Measurements from ENCODE around the gene C17orf67. TPM values are rescaled to one million over a fixed set of nuclear protein-coding genes. Genes with fewer than 3 reads are reported as not detected.

C17orf67 gene
- polyA plus RNA-seq, 1 donor (not counting 4 experiments of a cell fraction or from before 2014, with no cell fraction given), result 0.46 TPM

- Histone ChIP-seq H4K20me1 (ENCODE audit: control insufficient read depth, extremely low read depth, insufficient read depth, low read length) (no peaks in the 10 kb centered on the region), H3K9ac (ENCODE audit: control insufficient read depth, extremely low read depth, insufficient read depth, low read length) (no peak overlapping the region), H3K4me1 (ENCODE audit: control insufficient read depth, extremely low read depth, insufficient read depth, low read length) (peaks cover 3% of the 10 kb centered on the region), H3K79me2 (ENCODE audit: control insufficient read depth, insufficient read depth, low read length) (no peaks in the 10 kb centered on the region), H3K36me3 (ENCODE audit: control insufficient read depth in 2 of 2, extremely low read depth in 1 of 2, insufficient read depth in 2 of 2, low read length in 2 of 2) (no peaks in the 10 kb centered on the region), H3K9me3 (ENCODE audit: control insufficient read depth, low read depth, low read length) (no peaks in the 10 kb centered on the region), H3K27ac (ENCODE audit: control insufficient read depth, insufficient read depth, low read length) (no peak overlapping the region), H3K9me1 (ENCODE audit: control insufficient read depth, extremely low read depth, insufficient read depth, low read length) (no peaks in the 10 kb centered on the region), H3K4me3 (ENCODE audit: control insufficient read depth in 2 of 3, extremely low read depth in 1 of 3, insufficient read depth in 2 of 3, low read depth in 1 of 3, low read length in 3 of 3) (no peak overlapping the region), H2AFZ (ENCODE audit: control insufficient read depth, low read length) (no peak overlapping the region), H3K27me3 (ENCODE audit: control insufficient read depth, extremely low read depth, insufficient read depth, low read length) (no peaks in the 10 kb centered on the region), H3K4me2 (ENCODE audit: control insufficient read depth, extremely low read depth, insufficient read depth, low read depth, low read length) (no peak overlapping the region)
- dilution Hi-C loops (cut with MboI; ENCODE audit: extremely low pct_ligation_motif_present, low sequenced_read_pairs), result no loop called here
- DNase-seq (ENCODE audit: low read depth, low spot score) (no peak), FAIRE-seq (no peak)
- no peak for TF ChIP-seq EZH2 (IDR thresholded peaks at IDR 0.05; ENCODE audit: low read length)
- TF ChIP-seq CTCF (optimal IDR thresholded peaks at IDR 0.05 in 1 of 3, IDR thresholded peaks at IDR 0.05 in 1 of 3, conservative IDR thresholded peaks at IDR 0.05 in 1 of 3; ENCODE audit: extremely low read depth in 1 of 3, insufficient read depth in 2 of 3, low read length in 3 of 3), result no peak
Observed at GRCh38 chr17:56815711-56816110, 18.0 kb downstream of the C17orf67 start.

GRCh38 chr17:56812901-56813388 is 20.8 kb downstream of the C17orf67 start:
- Histone ChIP-seq H3K27ac (ENCODE audit: control insufficient read depth, insufficient read depth, low read length) (no peak overlapping the region), H3K79me2 (ENCODE audit: control insufficient read depth, insufficient read depth, low read length) (no peaks in the 10 kb centered on the region), H4K20me1 (ENCODE audit: control insufficient read depth, extremely low read depth, insufficient read depth, low read length) (no peaks in the 10 kb centered on the region), H3K4me2 (ENCODE audit: control insufficient read depth, extremely low read depth, insufficient read depth, low read depth, low read length) (no peak overlapping the region), H3K4me3 (ENCODE audit: control insufficient read depth in 2 of 3, extremely low read depth in 1 of 3, insufficient read depth in 2 of 3, low read depth in 1 of 3, low read length in 3 of 3) (no peak overlapping the region), H3K36me3 (ENCODE audit: control insufficient read depth in 2 of 2, extremely low read depth in 1 of 2, insufficient read depth in 2 of 2, low read length in 2 of 2) (no peaks in the 10 kb centered on the region), H3K9me1 (ENCODE audit: control insufficient read depth, extremely low read depth, insufficient read depth, low read length) (no peaks in the 10 kb centered on the region), H3K4me1 (ENCODE audit: control insufficient read depth, extremely low read depth, insufficient read depth, low read length) (peaks cover 14% of the 10 kb centered on the region), H2AFZ (ENCODE audit: control insufficient read depth, low read length) (no peak overlapping the region), H3K9ac (ENCODE audit: control insufficient read depth, extremely low read depth, insufficient read depth, low read length) (no peak overlapping the region), H3K9me3 (ENCODE audit: control insufficient read depth, low read depth, low read length) (no peaks in the 10 kb centered on the region), H3K27me3 (ENCODE audit: control insufficient read depth, extremely low read depth, insufficient read depth, low read length) (no peaks in the 10 kb centered on the region)
- TF ChIP-seq CTCF (optimal IDR thresholded peaks at IDR 0.05 in 1 of 3, IDR thresholded peaks at IDR 0.05 in 1 of 3, conservative IDR thresholded peaks at IDR 0.05 in 1 of 3; ENCODE audit: extremely low read depth in 1 of 3, insufficient read depth in 2 of 3, low read length in 3 of 3), result no peak
- no peak for TF ChIP-seq EZH2 (IDR thresholded peaks at IDR 0.05; ENCODE audit: low read length)
- DNase-seq (ENCODE audit: low read depth, low spot score), result no peak
- dilution Hi-C loops (cut with MboI; ENCODE audit: extremely low pct_ligation_motif_present, low sequenced_read_pairs), result no loop called here
- FAIRE-seq, result no peak

Measured in keratinocyte (primary cell).